A673 (cell line): ENCODE results near the gene DUS2. TPM values are rescaled to one million over a fixed set of nuclear protein-coding genes. Genes with fewer than 3 reads are reported as not detected.
A peak's percentile ranks its signal among the peaks of the same experiment; 100 is the strongest.
"Not testable (repeated sequence)": the region's sequence is repeated elsewhere in the genome, so short reads cannot be mapped to it uniquely, and the experiment has no call there.

Experiments
- BruUV-seq: library from RNA; stranded (reverse); fragments of 400-500 nt; replicated peaks from 2 replicates; lab custom pipeline; 2021; lab: Mats Ljungman, UMichigan
- CTCF ChIA-PET: fragments of 300-600 bp; sonication (Branson Sonifier 250); formaldehyde crosslinking; loops from one replicate; lab custom pipeline; 2022; ENCODE audit warnings: antibody characterized with exemption; lab: Charles Lee
- POLR2A ChIA-PET: fragments of 300-600 bp; sonication (Branson Sonifier 250); formaldehyde crosslinking; loops from one replicate; lab custom pipeline; 2022; ENCODE audit warnings: antibody characterized with exemption; ENCODE audit not compliant: low non-redundant PET; lab: Charles Lee
- DNase-seq: peaks from one replicate; pipeline ENCODE4 v3.0.0-alpha.2; 2015; ENCODE audit warnings: low spot score
- H3K27ac ChIP-seq: fragments of 200-600 bp; sonication (generic); 2 replicates; pipeline ENCODE4 v1.5.1; 2016; ENCODE audit warnings: mixed run types, low read depth, mild to moderate bottlenecking, mixed read lengths, antibody characterized with exemption, low read length; ENCODE audit not compliant: poor library complexity, severe bottlenecking
- H3K27me3 ChIP-seq: fragments of 200-600 bp; sonication (generic); replicated peaks from 2 replicates; pipeline ENCODE4 v1.6.1; 2017; ENCODE audit warnings: mixed run types, low read depth, mild to moderate bottlenecking, mixed read lengths, antibody characterized with exemption, low read length; ENCODE audit not compliant: insufficient read depth, poor library complexity
- H3K36me3 ChIP-seq: fragments of 200-600 bp; sonication (generic); 2 replicates; pipeline ENCODE4 v1.6.1; 2016; ENCODE audit warnings: mixed run types, mild to moderate bottlenecking, mixed read lengths, antibody characterized with exemption, low read length; ENCODE audit not compliant: insufficient read depth, poor library complexity, severe bottlenecking
- H3K4me1 ChIP-seq: fragments of 200-600 bp; sonication (generic); 2 replicates; pipeline ENCODE4 v1.6.1; 2017; ENCODE audit warnings: mixed run types, mild to moderate bottlenecking, mixed read lengths, antibody characterized with exemption, low read length; ENCODE audit not compliant: insufficient read depth, poor library complexity, severe bottlenecking
- H3K4me3 ChIP-seq: fragments of 200-600 bp; sonication (generic); 2 replicates; pipeline ENCODE4 v1.5.1; 2016; ENCODE audit warnings: low read depth, mixed run types, mild to moderate bottlenecking, mixed read lengths, low read length; ENCODE audit not compliant: poor library complexity, severe bottlenecking
- H3K9me3 ChIP-seq: fragments of 200-600 bp; sonication (generic); 2 replicates; pipeline ENCODE4 v1.6.1; 2016; ENCODE audit warnings: mixed run types, low read depth, mild to moderate bottlenecking, mixed read lengths, antibody characterized with exemption, low read length; ENCODE audit not compliant: poor library complexity, severe bottlenecking
- CTCF ChIP-seq: fragments of 300-800, 200-600 bp; sonication (generic); conservative IDR thresholded peaks from 2 replicates; pipeline ENCODE4 v1.5.1; 2017; ENCODE audit warnings: low read depth, mild to moderate bottlenecking, antibody characterized with exemption, low read length, moderate library complexity, mixed read lengths
- EZH2 ChIP-seq: fragments of 200-600 bp; sonication (generic); IDR thresholded peaks from 2 replicates; pipeline ENCODE4 v1.6.1; 2017; ENCODE audit warnings: borderline replicate concordance, low read depth, mild to moderate bottlenecking, mixed read lengths, antibody characterized with exemption, low read length; ENCODE audit not compliant: poor library complexity, severe bottlenecking
- intact Hi-C: fragments of 100-400 bp; cut with micrococcal nuclease; formaldehyde crosslinking; loops from one replicate; pipeline ENCODE4 v1.10.0; 2022; ENCODE audit not compliant: unreplicated experiment
- total RNA-seq: library from RNA; stranded (reverse); gene quantifications from 2 replicates; pipeline ENCODE4 v1.2.3, GENCODE V29; 2021

The DUS2 gene
- total RNA-seq, 1 experiment from 2014 or later, result 19.7 TPM

- intact Hi-C loops, result no loop called here
- POLR2A ChIA-PET, result no interaction called here
- Histone ChIP-seq H3K27ac (no peak overlapping the region), H3K4me3 (no peak overlapping the region), H3K4me1 (no peaks in the 10 kb centered on the region), H3K9me3 (peaks cover 5% of the 10 kb centered on the region), H3K27me3 (no peaks in the 10 kb centered on the region), H3K36me3 (no peaks in the 10 kb centered on the region)
- TF ChIP-seq CTCF, result no peak
- TF ChIP-seq EZH2, result no peak
- CTCF ChIA-PET, result no interaction called here
- DNase-seq, result no peak
- BruUV-seq, result no TSS peak
Measured at GRCh38 chr16:68115851-68116250, 92.8 kb downstream of the DUS2 start.

- Histone ChIP-seq H3K36me3 (no peaks in the 10 kb centered on the region), H3K9me3 (peaks cover under 1% of the 10 kb centered on the region), H3K4me3 (no peak overlapping the region), H3K27ac (no peak overlapping the region), H3K27me3 (no peaks in the 10 kb centered on the region), H3K4me1 (no peaks in the 10 kb centered on the region)
- intact Hi-C loops, result no loop called here
- ChIA-PET CTCF (no interaction called here), POLR2A (no interaction called here)
- BruUV-seq, result no TSS peak
- DNase-seq, result peak; percentile 39
- TF ChIP-seq EZH2 (no peak), CTCF (peak; percentile 57)
Measured at GRCh38 chr16:68116256-68116867, 93.3 kb downstream of the DUS2 start.

GRCh38 chr16:68117884-68118283, 94.8 kb downstream of the DUS2 start:
- POLR2A ChIA-PET, result no interaction called here
- DNase-seq, result no peak
- Histone ChIP-seq H3K4me3 (no peak overlapping the region), H3K4me1 (no peaks in the 10 kb centered on the region), H3K9me3 (no peaks in the 10 kb centered on the region), H3K27ac (no peak overlapping the region), H3K27me3 (no peaks in the 10 kb centered on the region), H3K36me3 (no peaks in the 10 kb centered on the region)
- TF ChIP-seq EZH2, result no peak
- no peak for TF ChIP-seq CTCF
- BruUV-seq, result no TSS peak
- intact Hi-C loops, result no loop called here
- CTCF ChIA-PET, result no interaction called here

- H3K4me3 ChIP-seq, H3K27ac ChIP-seq, DNase-seq, H3K27me3 ChIP-seq, H3K36me3 ChIP-seq, H3K9me3 ChIP-seq, BruUV-seq, H3K4me1 ChIP-seq, POLR2A ChIA-PET, intact Hi-C loops, CTCF ChIA-PET: not testable (repeated sequence)
Measured at GRCh38 chr16:68118954-68119353, 95.9 kb downstream of the DUS2 start.

GRCh38 chr16:68120496-68120895, 97.4 kb downstream of the DUS2 start:
- H3K9me3 ChIP-seq, BruUV-seq, H3K4me3 ChIP-seq, H3K4me1 ChIP-seq, H3K36me3 ChIP-seq, DNase-seq, H3K27me3 ChIP-seq, intact Hi-C loops, H3K27ac ChIP-seq, CTCF ChIA-PET, POLR2A ChIA-PET: not testable (repeated sequence)
